PC-3 (cell line): Measurements from ENCODE around the gene HDC. TPM values are rescaled to one million over a fixed set of nuclear protein-coding genes. Genes with fewer than 3 reads are reported as not detected.

Experiments used
- ATAC-seq: fragments of 200-7000 bp; cut with Tn5 transposase; 2 replicates; pipeline ENCODE4 v1.9.1; 2020; ENCODE audit warnings: mild to moderate bottlenecking, moderate library complexity
- BruUV-seq: library from RNA; stranded (reverse); fragments of 400-500 nt; replicated peaks from 2 replicates; lab custom pipeline; 2021; lab: Mats Ljungman, UMichigan
- CTCF ChIA-PET: fragments of 300-600 bp; sonication (Branson Sonifier 250); formaldehyde crosslinking; loops from one replicate; lab custom pipeline; 2022; ENCODE audit warnings: antibody characterized with exemption; lab: Charles Lee
- POLR2A ChIA-PET: fragments of 300-600 bp; sonication (Branson Sonifier 250); formaldehyde crosslinking; loops from one replicate; lab custom pipeline; 2022; ENCODE audit warnings: antibody characterized with exemption; ENCODE audit not compliant: unreplicated experiment; lab: Charles Lee
- DNase-seq: peaks from one replicate; pipeline ENCODE4 v3.0.0-alpha.2; 2015
- H2AFZ ChIP-seq: fragments of 300-600 bp; sonication (generic); 2 replicates; pipeline ENCODE4 v1.6.0; 2016; ENCODE audit warnings: antibody characterized with exemption, low read length
- H3F3A ChIP-seq: fragments of 300-600 bp; sonication (generic); one replicate; pipeline ENCODE4 v1.6.0; 2017; ENCODE audit warnings: antibody characterized with exemption, low read length, control low read depth, mild to moderate bottlenecking; ENCODE audit not compliant: unreplicated experiment
- H3K27ac ChIP-seq: fragments of 300-600 bp; sonication (generic); 2 replicates; pipeline ENCODE4 v1.5.1; 2016; ENCODE audit warnings: mild to moderate bottlenecking, low read length
- H3K27me3 ChIP-seq: fragments of 300-600 bp; sonication (generic); 2 replicates; pipeline ENCODE4 v1.6.1; 2016; ENCODE audit warnings: low read length, mixed read lengths
- H3K36me3 ChIP-seq: fragments of 300-600 bp; sonication (generic); 2 replicates; pipeline ENCODE4 v1.6.1; 2016; ENCODE audit warnings: low read depth, mixed run types, low read length, mixed read lengths
- H3K4me1 ChIP-seq: fragments of 300-600 bp; sonication (generic); 2 replicates; pipeline ENCODE4 v1.5.1; 2016; ENCODE audit warnings: low read length; ENCODE audit not compliant: insufficient read depth
- H3K4me2 ChIP-seq: fragments of 300-600 bp; sonication (generic); 2 replicates; pipeline ENCODE4 v1.6.0; 2016; ENCODE audit warnings: low read length
- H3K4me3 ChIP-seq: fragments of 300-600 bp; sonication (generic); 2 replicates; pipeline ENCODE4 v1.5.1; 2016; ENCODE audit warnings: mild to moderate bottlenecking, low read length, mixed read lengths
- H3K79me2 ChIP-seq: fragments of 300-600 bp; sonication (generic); 2 replicates; pipeline ENCODE4 v1.6.1; 2017; ENCODE audit warnings: low read length, mixed read lengths
- H3K9ac ChIP-seq: fragments of 300-600 bp; sonication (generic); 2 replicates; pipeline ENCODE4 v1.6.0; 2016; ENCODE audit warnings: mild to moderate bottlenecking, low read length
- H3K9me2 ChIP-seq: fragments of 300-600 bp; sonication (generic); replicated peaks from 2 replicates; pipeline ENCODE4 v1.6.1; 2016; ENCODE audit warnings: mixed run types, low read length, mixed read lengths
- H3K9me3 ChIP-seq: fragments of 300-600 bp; sonication (generic); 2 replicates; pipeline ENCODE4 v1.6.1; 2016; ENCODE audit warnings: low read length, mixed read lengths
- H4K20me1 ChIP-seq: fragments of 300-600 bp; sonication (generic); 2 replicates; pipeline ENCODE4 v1.6.1; 2016; ENCODE audit warnings: low read length, mixed read lengths
- EZH2 ChIP-seq: fragments of 300-600 bp; sonication (generic); IDR thresholded peaks from one replicate; pipeline ENCODE4 v1.6.1; 2017; ENCODE audit warnings: antibody characterized with exemption, mild to moderate bottlenecking, low read length; ENCODE audit not compliant: unreplicated experiment
- EZH2phosphoT487 ChIP-seq: fragments of 300-600 bp; sonication (generic); IDR thresholded peaks from 2 replicates; pipeline ENCODE4 v1.6.1; 2018; ENCODE audit warnings: mild to moderate bottlenecking, antibody characterized with exemption, low read length, borderline replicate concordance
- intact Hi-C: fragments of 100-400 bp; cut with micrococcal nuclease; formaldehyde crosslinking; loops from 2 replicates; pipeline ENCODE4 v1.9.0; 2023
- total RNA-seq: library from RNA; depleted of rRNA; stranded (reverse); fragments of >200 nt; gene quantifications from 2 replicates; pipeline ENCODE4 v1.2.3, GENCODE V29; 2014
- TF ChIP-seq, protein P1 (sequence below): fragments of 300-600 bp; sonication (generic); conservative IDR thresholded peaks from 2 replicates; pipeline ENCODE4 v1.5.1; 2017; ENCODE audit warnings: antibody characterized with exemption, low read depth, mild to moderate bottlenecking, low read length

The HDC gene
- total RNA-seq, 1 experiment from 2014 or later, result not detected

DNA sequence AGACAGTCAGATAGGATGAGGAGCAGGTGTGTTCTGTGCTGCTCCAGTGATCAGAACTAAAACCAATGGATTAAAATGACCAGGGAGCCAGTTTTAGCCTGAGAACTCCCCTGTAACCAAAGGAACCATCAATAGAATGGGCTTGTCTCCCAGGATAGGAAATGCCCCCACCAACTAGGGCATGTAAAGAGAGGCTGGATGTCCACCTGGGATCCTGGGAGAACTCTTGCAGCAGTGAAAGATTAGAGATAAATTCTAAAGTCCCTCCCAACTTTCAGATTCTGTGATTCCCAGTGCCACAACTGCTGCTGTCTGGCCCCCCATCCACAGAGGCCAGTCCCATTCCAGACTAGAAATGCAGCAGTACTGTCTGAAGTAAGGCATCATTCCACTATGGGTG is 33.8 kb downstream of the HDC start:
- Histone ChIP-seq H3F3A (no peaks in the 10 kb centered on the region), H3K9me2 (no peaks in the 10 kb centered on the region), H3K4me1 (0 out of 2 replicates have a peak, but pooled peaks cover 4% of the 10 kb centered on the region), H3K4me3 (no peak overlapping the region), H2AFZ (no peak overlapping the region), H3K36me3 (no peaks in the 10 kb centered on the region), H4K20me1 (no peaks in the 10 kb centered on the region), H3K79me2 (no peaks in the 10 kb centered on the region), H3K27me3 (no peaks in the 10 kb centered on the region), H3K9me3 (no peaks in the 10 kb centered on the region), H3K9ac (no peak overlapping the region), H3K27ac (no peak overlapping the region), H3K4me2 (no peak overlapping the region)
- no TSS peak for BruUV-seq
- no peak for ATAC-seq
- ChIA-PET CTCF (no interaction called here), POLR2A (no interaction called here)
- TF ChIP-seq EZH2 (no peak), EZH2phosphoT487 (no peak)
- intact Hi-C loops, result no loop called here
- DNase-seq, result no peak

DNA sequence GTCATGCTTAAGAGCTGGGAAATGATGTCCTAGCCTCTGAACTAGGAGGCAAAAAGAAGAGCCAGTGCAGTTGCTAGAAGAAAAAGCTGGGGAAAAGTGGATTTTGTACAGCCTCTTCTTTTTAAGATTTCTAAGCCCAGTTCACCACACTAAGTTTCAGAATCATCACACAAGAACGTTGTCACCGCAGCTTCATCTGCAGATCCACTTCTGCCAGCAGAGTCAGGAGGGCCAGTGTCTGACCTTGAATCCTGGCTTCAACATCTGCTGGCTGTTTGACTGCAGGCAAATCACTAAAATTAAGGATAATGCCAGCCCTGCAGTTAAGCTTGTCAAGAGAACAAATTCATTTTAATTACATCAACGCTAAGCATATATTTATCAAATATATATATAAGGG is 36.2 kb downstream of the HDC start:
- no peak overlapping the region for H3K4me2 ChIP-seq
- no peaks in the 10 kb centered on the region for H3F3A ChIP-seq
- POLR2A ChIA-PET, result no interaction called here
- no peaks in the 10 kb centered on the region for H3K9me3 ChIP-seq
- no peaks in the 10 kb centered on the region for H3K27me3 ChIP-seq
- no peaks in the 10 kb centered on the region for H3K79me2 ChIP-seq
- H3K36me3 ChIP-seq, result no peaks in the 10 kb centered on the region
- H4K20me1 ChIP-seq, result no peaks in the 10 kb centered on the region
- DNase-seq (no peak), ATAC-seq (no peak)
- H3K27ac ChIP-seq, result no peak overlapping the region
- H3K4me1 ChIP-seq, result 0 out of 2 replicates have a peak, but pooled peaks cover 4% of the 10 kb centered on the region
- BruUV-seq, result no TSS peak
- no peaks in the 10 kb centered on the region for H3K9me2 ChIP-seq
- TF ChIP-seq EZH2phosphoT487 (no peak), EZH2 (no peak)
- TF ChIP-seq, protein P1, sequence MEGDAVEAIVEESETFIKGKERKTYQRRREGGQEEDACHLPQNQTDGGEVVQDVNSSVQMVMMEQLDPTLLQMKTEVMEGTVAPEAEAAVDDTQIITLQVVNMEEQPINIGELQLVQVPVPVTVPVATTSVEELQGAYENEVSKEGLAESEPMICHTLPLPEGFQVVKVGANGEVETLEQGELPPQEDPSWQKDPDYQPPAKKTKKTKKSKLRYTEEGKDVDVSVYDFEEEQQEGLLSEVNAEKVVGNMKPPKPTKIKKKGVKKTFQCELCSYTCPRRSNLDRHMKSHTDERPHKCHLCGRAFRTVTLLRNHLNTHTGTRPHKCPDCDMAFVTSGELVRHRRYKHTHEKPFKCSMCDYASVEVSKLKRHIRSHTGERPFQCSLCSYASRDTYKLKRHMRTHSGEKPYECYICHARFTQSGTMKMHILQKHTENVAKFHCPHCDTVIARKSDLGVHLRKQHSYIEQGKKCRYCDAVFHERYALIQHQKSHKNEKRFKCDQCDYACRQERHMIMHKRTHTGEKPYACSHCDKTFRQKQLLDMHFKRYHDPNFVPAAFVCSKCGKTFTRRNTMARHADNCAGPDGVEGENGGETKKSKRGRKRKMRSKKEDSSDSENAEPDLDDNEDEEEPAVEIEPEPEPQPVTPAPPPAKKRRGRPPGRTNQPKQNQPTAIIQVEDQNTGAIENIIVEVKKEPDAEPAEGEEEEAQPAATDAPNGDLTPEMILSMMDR, result no peak
- CTCF ChIA-PET, result no interaction called here
- H2AFZ ChIP-seq, result no peak overlapping the region
- intact Hi-C loops, result no loop called here
- no peak overlapping the region for H3K9ac ChIP-seq
- no peak overlapping the region for H3K4me3 ChIP-seq

- Histone ChIP-seq H3K36me3 (no peaks in the 10 kb centered on the region), H3K4me2 (no peak overlapping the region), H4K20me1 (no peaks in the 10 kb centered on the region), H3K27me3 (no peaks in the 10 kb centered on the region), H3K9ac (no peak overlapping the region), H3K9me3 (no peaks in the 10 kb centered on the region), H3K79me2 (no peaks in the 10 kb centered on the region), H2AFZ (no peak overlapping the region), H3K4me3 (no peak overlapping the region), H3K27ac (no peak overlapping the region), H3F3A (no peaks in the 10 kb centered on the region), H3K4me1 (0 out of 2 replicates have a peak, but pooled peaks cover 4% of the 10 kb centered on the region), H3K9me2 (no peaks in the 10 kb centered on the region)
- ChIA-PET POLR2A (no interaction called here), CTCF (interaction anchor here (0.7 kb wide), 1 partner anchor 72 kb away, joined by 8 read pairs; no protein-coding TSS in a partner anchor)
- BruUV-seq, result no TSS peak
- intact Hi-C loops, result no loop called here
- TF ChIP-seq, protein P1, result no peak
- TF ChIP-seq EZH2phosphoT487, result no peak
- no peak for TF ChIP-seq EZH2
- DNase-seq (no peak), ATAC-seq (no peak)
Observed at GRCh38 chr15:50228866-50229265, 36.7 kb downstream of the HDC start.
